ENCODE measurements around the gene SPAG8. TPM values are rescaled to one million over a fixed set of nuclear protein-coding genes. Genes with fewer than 3 reads are reported as not detected.

The SPAG8 gene
- total RNA-seq, 1 donor: 0.86 TPM

DNA sequence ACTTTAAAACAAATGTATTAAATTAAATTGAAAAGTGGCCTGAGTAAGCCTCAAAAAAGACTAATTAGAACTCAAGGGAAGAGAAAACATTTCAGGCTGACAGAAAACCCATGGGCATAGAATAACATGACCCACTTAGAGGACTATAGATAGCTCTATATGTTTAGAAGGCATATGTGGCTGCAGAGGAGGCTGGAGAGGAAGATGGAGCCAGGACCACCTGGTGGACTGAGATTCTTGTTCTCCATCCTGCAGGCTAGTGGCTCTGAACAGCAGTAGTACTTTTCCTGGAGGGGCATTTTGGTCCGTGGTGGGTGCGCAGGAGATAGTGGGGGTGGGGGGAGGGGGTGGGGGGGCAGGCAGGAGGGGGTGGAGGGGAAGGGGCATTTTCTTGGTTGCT is 31.0 kb downstream of the SPAG8 start:
- no peak for DNase-seq (ENCODE audit: low read depth)
- TF ChIP-seq, protein P1, sequence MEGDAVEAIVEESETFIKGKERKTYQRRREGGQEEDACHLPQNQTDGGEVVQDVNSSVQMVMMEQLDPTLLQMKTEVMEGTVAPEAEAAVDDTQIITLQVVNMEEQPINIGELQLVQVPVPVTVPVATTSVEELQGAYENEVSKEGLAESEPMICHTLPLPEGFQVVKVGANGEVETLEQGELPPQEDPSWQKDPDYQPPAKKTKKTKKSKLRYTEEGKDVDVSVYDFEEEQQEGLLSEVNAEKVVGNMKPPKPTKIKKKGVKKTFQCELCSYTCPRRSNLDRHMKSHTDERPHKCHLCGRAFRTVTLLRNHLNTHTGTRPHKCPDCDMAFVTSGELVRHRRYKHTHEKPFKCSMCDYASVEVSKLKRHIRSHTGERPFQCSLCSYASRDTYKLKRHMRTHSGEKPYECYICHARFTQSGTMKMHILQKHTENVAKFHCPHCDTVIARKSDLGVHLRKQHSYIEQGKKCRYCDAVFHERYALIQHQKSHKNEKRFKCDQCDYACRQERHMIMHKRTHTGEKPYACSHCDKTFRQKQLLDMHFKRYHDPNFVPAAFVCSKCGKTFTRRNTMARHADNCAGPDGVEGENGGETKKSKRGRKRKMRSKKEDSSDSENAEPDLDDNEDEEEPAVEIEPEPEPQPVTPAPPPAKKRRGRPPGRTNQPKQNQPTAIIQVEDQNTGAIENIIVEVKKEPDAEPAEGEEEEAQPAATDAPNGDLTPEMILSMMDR (IDR thresholded peaks at IDR 0.05; ENCODE audit: insufficient read depth, low read depth, low read length): no peak
- H3K4me3 ChIP-seq (ENCODE audit: low read depth, low read length): no peak overlapping the region

DNA sequence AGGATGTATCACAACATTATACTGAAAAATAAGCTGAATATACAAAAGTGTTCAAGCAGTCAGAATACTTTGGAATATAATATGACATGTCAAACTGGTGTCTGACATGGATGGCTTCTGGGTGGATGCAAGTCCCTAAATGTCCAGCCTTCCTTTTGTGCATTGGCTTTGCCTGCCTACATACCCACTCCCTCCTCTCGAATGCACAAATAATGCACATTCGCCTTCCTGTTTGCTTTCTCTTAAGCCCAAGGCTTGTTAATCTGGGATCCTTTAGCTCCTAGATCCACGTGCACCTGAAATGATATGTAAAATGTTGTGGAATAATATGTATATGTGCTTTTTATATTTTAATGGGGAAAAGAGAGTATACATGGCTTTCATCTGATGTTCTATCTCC is 33.6 kb downstream of the SPAG8 start:
- TF ChIP-seq, protein P1 (IDR thresholded peaks at IDR 0.05; ENCODE audit: insufficient read depth, low read depth, low read length): no peak
- H3K4me3 ChIP-seq (ENCODE audit: low read depth, low read length): no peak overlapping the region
- DNase-seq (ENCODE audit: low read depth): no peak

DNA sequence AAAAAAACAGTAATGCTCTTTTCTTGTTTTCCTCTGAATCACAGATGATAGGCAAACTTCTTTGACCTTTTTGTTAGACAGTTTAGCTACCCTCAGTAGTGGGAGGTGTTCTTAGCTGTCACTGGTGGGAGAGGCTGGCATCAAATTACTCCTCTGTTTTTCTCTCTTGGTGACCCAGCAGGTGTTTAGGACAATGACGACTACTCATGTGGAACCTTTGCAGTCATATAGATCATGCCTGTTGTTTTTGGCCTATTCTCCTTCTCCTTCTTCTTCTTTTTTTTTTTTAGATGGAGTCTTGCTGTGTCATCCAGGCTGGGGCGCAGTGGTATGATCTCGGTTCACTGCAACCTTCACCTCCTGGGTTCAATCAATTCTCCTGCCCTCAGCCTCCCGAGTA is 36.0 kb downstream of the SPAG8 start:
- TF ChIP-seq, protein P1 (IDR thresholded peaks at IDR 0.05; ENCODE audit: insufficient read depth, low read depth, low read length): no peak
- no peak overlapping the region for H3K4me3 ChIP-seq (ENCODE audit: low read depth, low read length)
- DNase-seq (ENCODE audit: low read depth): no peak

DNA sequence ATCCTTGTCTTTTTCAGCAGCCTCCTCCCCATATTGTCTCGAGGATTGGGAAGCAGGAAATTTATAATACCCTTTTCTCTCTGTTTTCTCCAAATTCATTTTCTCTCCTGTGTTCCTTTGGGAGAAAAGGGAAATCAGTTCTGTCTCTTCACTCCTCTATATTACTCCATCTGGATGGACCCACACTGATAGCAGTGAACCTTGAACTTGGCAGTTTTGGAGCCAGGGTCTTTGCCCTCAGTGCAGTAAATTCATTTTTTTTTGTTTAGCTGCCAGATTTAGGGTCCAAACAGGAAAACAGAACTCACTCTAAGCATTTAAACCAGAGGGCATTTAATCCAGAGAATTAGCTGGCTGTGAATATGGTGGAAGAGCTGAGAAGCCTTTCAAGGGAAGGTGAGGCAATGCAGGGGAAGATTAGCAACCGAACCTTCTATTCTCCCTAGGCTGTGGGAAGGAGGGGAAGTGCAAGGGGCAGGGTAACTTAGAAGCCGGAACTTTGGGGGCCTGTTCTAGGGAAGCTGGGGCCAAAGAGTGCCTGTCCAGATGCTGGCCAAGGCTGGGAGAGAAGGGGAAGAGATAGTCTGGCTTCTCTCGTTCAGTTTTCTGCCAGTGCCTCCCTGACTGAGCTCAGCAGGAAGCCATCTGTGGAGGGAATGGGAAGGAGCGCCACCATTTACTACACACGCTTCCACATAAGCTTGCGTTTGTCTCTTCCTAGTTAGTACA is 37.0 kb downstream of the SPAG8 start:
- no peak for DNase-seq (ENCODE audit: low read depth)
- TF ChIP-seq, protein P1 (IDR thresholded peaks at IDR 0.05; ENCODE audit: insufficient read depth, low read depth, low read length): no peak
- H3K4me3 ChIP-seq (ENCODE audit: low read depth, low read length): no peak overlapping the region

DNA sequence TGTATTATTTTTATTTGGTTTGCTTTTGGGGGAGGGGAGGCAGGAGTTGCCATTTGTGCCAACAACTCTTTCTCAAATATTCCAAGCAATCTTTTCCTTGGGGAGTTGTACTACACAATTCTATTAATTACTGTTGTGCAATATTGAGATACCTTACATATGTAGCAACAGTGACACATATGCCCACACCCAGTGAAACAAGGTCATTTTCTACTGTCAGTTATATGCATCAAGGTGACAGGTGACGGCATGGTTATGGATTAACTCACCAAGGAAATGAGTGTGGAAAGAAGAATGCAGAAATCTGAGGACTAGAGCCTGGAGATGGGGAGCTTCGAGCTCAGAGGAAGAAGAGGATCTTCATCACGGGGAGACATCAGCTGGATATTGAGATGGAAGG is 40.1 kb downstream of the SPAG8 start:
- TF ChIP-seq, protein P1 (IDR thresholded peaks at IDR 0.05; ENCODE audit: insufficient read depth, low read depth, low read length): no peak

DNA sequence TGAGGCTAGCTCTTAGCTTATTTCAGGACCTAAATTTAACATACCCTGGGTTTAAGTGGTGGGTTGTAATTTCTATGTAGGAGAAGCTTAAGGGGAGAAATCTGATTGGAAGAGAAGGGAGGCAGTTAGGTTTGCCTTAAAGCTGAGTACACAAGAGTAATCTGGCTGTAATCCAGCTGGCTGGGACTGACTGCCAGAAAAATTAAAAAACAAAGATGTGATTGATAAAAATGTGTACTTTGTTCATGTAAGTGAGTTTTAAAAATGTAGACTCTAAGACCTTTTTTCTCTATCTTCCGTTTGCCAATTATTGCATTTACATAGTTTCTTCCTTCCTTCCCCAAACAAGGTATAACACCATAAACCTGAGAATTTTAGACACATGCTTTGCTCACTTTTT is 40.5 kb downstream of the SPAG8 start:
- peak; percentile 30 for DNase-seq (ENCODE audit: low read depth)
- TF ChIP-seq, protein P1 (IDR thresholded peaks at IDR 0.05; ENCODE audit: insufficient read depth, low read depth, low read length): no peak
- H3K4me3 ChIP-seq (ENCODE audit: low read depth, low read length): no peak overlapping the region

More for the DNA sequence above, 40.1 kb downstream of the SPAG8 start:
- DNase-seq (ENCODE audit: low read depth): no peak
- no peak overlapping the region for H3K4me3 ChIP-seq (ENCODE audit: low read depth, low read length)

DNA sequence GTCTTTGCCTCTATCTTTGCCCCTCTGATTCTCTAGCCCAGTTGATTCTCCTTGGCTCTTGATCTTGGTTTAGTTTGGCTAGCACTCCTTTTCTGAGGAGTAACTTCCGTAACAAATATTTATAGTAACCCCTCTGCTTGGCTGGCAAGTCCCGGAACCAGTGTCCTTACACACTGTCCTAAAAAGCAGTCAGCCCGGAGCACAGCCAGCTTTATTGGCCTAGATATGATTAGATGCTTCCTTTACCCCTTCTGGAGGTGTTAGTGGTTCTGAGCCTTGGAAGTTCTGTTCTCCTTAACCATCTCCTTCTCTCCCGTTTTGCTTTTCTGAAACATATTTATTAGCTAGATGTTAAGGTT is 41.0 kb downstream of the SPAG8 start:
- DNase-seq (ENCODE audit: low read depth): no peak
- no peak overlapping the region for H3K4me3 ChIP-seq (ENCODE audit: low read depth, low read length)
- TF ChIP-seq, protein P1 (IDR thresholded peaks at IDR 0.05; ENCODE audit: insufficient read depth, low read depth, low read length): no peak

All from fibroblast of villous mesenchyme (primary cell).